Dedifferentiated amniotic fluid mesenchymal stem cell (primary cell): ENCODE measurements around the gene SLC16A9.

Source experiments
- DNase-seq: peaks from one replicate; pipeline ENCODE4 v3.0.0-alpha.2; 2016; ENCODE audit errors: extremely low spot score

The SLC16A9 gene

GRCh38 chr10:59718257-59718656 lies 8.6 kb upstream of the SLC16A9 start:
- no peak for DNase-seq

GRCh38 chr10:59713196-59713821 lies 3.7 kb upstream of the SLC16A9 start:
- DNase-seq = no peak

- no peak for DNase-seq
These were observed 2.3 kb upstream of the SLC16A9 start for GRCh38 chr10:59711871-59712494.

GRCh38 chr10:59708816-59709394 lies 745 bp downstream of the SLC16A9 start:
- DNase-seq = no peak

- DNase-seq = no peak
These were observed 2.5 kb downstream of the SLC16A9 start for GRCh38 chr10:59706851-59707797.

- no peak for DNase-seq
These were observed 3.7 kb downstream of the SLC16A9 start for GRCh38 chr10:59705931-59706330.

- DNase-seq = no peak
These were observed 5.0 kb downstream of the SLC16A9 start for GRCh38 chr10:59704630-59705029.

GRCh38 chr10:59702347-59702746 lies 7.3 kb downstream of the SLC16A9 start:
- DNase-seq = no peak

GRCh38 chr10:59700709-59701108 lies 8.9 kb downstream of the SLC16A9 start:
- no peak for DNase-seq

- DNase-seq = no peak
These were observed 11.3 kb downstream of the SLC16A9 start for GRCh38 chr10:59698326-59698725.

GRCh38 chr10:59695637-59696036 lies 14.0 kb downstream of the SLC16A9 start:
- DNase-seq = no peak

GRCh38 chr10:59694936-59695335 lies 14.7 kb downstream of the SLC16A9 start:
- DNase-seq = no peak

GRCh38 chr10:59692113-59692512 lies 17.5 kb downstream of the SLC16A9 start:
- no peak for DNase-seq

- no peak for DNase-seq
These were observed 20.7 kb downstream of the SLC16A9 start for GRCh38 chr10:59688921-59689351.

GRCh38 chr10:59687657-59688056 lies 22.0 kb downstream of the SLC16A9 start:
- DNase-seq = no peak

- no peak for DNase-seq
These were observed 25.6 kb downstream of the SLC16A9 start for GRCh38 chr10:59684006-59684405.

GRCh38 chr10:59682986-59683937 lies 26.4 kb downstream of the SLC16A9 start:
- no peak for DNase-seq

GRCh38 chr10:59680199-59680598 lies 29.5 kb downstream of the SLC16A9 start:
- DNase-seq = no peak

GRCh38 chr10:59678884-59679301 lies 30.8 kb downstream of the SLC16A9 start:
- DNase-seq = no peak

GRCh38 chr10:59677253-59677831 lies 32.3 kb downstream of the SLC16A9 start:
- no peak for DNase-seq

- no peak for DNase-seq
These were observed 33.8 kb downstream of the SLC16A9 start for GRCh38 chr10:59675812-59676211.
